ENCODE results near the gene GOLGA8R.
"Not testable (repeated sequence)": the region's sequence is repeated elsewhere in the genome, so short reads cannot be mapped to it uniquely, and the experiment has no call there.

DNA sequence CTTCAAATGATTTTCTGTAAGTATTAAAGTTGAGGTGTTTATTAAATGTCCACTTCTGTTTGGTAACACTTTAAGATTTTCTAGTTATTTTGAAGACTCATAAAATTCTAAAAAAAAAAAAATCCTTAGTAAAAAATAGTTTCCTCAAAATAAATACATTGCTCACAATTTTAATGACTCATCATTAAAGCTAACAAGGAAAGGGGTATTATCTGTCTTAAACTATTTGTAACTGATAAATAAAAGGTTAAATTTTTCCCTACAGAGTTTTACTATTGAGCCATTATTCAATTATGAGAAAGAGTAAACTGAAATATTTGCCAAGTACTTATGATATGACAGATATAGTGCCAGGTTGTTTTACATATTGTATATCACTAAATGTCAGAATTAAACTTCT, 38.6 kb upstream of the GOLGA8R start:
- TF ChIP-seq, protein P1, sequence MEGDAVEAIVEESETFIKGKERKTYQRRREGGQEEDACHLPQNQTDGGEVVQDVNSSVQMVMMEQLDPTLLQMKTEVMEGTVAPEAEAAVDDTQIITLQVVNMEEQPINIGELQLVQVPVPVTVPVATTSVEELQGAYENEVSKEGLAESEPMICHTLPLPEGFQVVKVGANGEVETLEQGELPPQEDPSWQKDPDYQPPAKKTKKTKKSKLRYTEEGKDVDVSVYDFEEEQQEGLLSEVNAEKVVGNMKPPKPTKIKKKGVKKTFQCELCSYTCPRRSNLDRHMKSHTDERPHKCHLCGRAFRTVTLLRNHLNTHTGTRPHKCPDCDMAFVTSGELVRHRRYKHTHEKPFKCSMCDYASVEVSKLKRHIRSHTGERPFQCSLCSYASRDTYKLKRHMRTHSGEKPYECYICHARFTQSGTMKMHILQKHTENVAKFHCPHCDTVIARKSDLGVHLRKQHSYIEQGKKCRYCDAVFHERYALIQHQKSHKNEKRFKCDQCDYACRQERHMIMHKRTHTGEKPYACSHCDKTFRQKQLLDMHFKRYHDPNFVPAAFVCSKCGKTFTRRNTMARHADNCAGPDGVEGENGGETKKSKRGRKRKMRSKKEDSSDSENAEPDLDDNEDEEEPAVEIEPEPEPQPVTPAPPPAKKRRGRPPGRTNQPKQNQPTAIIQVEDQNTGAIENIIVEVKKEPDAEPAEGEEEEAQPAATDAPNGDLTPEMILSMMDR (IDR thresholded peaks at IDR 0.05) = not testable (repeated sequence)
- TF ChIP-seq POLR2A (IDR thresholded peaks at IDR 0.05) = not testable (repeated sequence)

All from lower leg skin (tissue), 3 donors.